ENCODE measurements around the gene GPR171. TPM values are rescaled to one million over a fixed set of nuclear protein-coding genes. Genes with fewer than 3 reads are reported as not detected.
"Not testable (repeated sequence)": the region's sequence is repeated elsewhere in the genome, so short reads cannot be mapped to it uniquely, and the experiment has no call there.

GPR171 gene
- total RNA-seq, 4 donors from 2014 or later = 0.56 TPM; not detected in 3

GRCh38 chr3:151175952-151176351 lies 27.1 kb downstream of the GPR171 start:
- intact Hi-C loops (cut with DNase I; ENCODE audit: low total_unique reads) = no loop called here
- Histone ChIP-seq H3K4me1 (no peaks in the 10 kb centered on the region), H3K4me3 (no peak overlapping the region), H3K27me3 (no peaks in the 10 kb centered on the region), H3K27ac (no peak overlapping the region), H3K36me3 (no peaks in the 10 kb centered on the region), H3K9me3 (no peaks in the 10 kb centered on the region)
- no peak for TF ChIP-seq POLR2A (IDR thresholded peaks at IDR 0.05)
- TF ChIP-seq CTCF (IDR thresholded peaks at IDR 0.05 in 4 of 5, conservative IDR thresholded peaks at IDR 0.05 in 1 of 5) = no peak
- in situ Hi-C loops (cut with MboI; ENCODE audit: low sequenced_read_pairs in 4 of 4) = no loop called here
- no peak for ATAC-seq
- DNase-seq = no peak

GRCh38 chr3:151174351-151174750 lies 28.7 kb downstream of the GPR171 start:
- TF ChIP-seq CTCF (IDR thresholded peaks at IDR 0.05 in 4 of 5, conservative IDR thresholded peaks at IDR 0.05 in 1 of 5) (no peak), POLR2A (IDR thresholded peaks at IDR 0.05) (no peak)

GRCh38 chr3:151171145-151171757 lies 31.8 kb downstream of the GPR171 start:
- DNase-seq (peak; percentile 16 to 38), ATAC-seq (no peak)
- no peak overlapping the region for H3K4me3 ChIP-seq
- H3K9me3 ChIP-seq = no peaks in the 10 kb centered on the region
- H3K36me3 ChIP-seq = no peaks in the 10 kb centered on the region
- in situ Hi-C loops (cut with MboI; ENCODE audit: low sequenced_read_pairs in 4 of 4) = loop anchor here in 1 of 4 donors (5.0 kb wide), 1 partner anchor 56 kb away; no protein-coding TSS in a partner anchor
- peaks cover 14 to 16% of the 10 kb centered on the region in 2 donors for H3K4me1 ChIP-seq
- TF ChIP-seq CTCF (IDR thresholded peaks at IDR 0.05 in 4 of 5, conservative IDR thresholded peaks at IDR 0.05 in 1 of 5) = no peak
- TF ChIP-seq POLR2A (IDR thresholded peaks at IDR 0.05) = no peak
- intact Hi-C loops (cut with DNase I; ENCODE audit: low total_unique reads) = no loop called here
- H3K27ac ChIP-seq = peak overlapping the region; percentile 77 to 86 (median 81)
- H3K27me3 ChIP-seq = no peaks in the 10 kb centered on the region

More at GRCh38 chr3:151174351-151174750, 28.7 kb downstream of the GPR171 start:
- Histone ChIP-seq H3K4me1 (peaks cover 11 to 14% of the 10 kb centered on the region in 2 donors), H3K9me3 (no peaks in the 10 kb centered on the region), H3K27me3 (no peaks in the 10 kb centered on the region), H3K4me3 (no peak overlapping the region), H3K27ac (no peak overlapping the region), H3K36me3 (no peaks in the 10 kb centered on the region)
- DNase-seq (no peak), ATAC-seq (no peak)
- in situ Hi-C loops (cut with MboI; ENCODE audit: low sequenced_read_pairs in 4 of 4) = loop anchor here in 1 of 4 donors (5.0 kb wide), 1 partner anchor 53 kb away; no protein-coding TSS in a partner anchor
- intact Hi-C loops (cut with DNase I; ENCODE audit: low total_unique reads) = no loop called here

GRCh38 chr3:151169948-151170679 lies 32.9 kb downstream of the GPR171 start:
- not testable (repeated sequence) for H3K36me3 ChIP-seq, H3K27me3 ChIP-seq, H3K9me3 ChIP-seq, H3K4me3 ChIP-seq
- H3K27ac ChIP-seq = peak overlapping the region; percentile 77 to 86 (median 81)
- peak in 1 of 2 donors; percentile 28 for ATAC-seq
- intact Hi-C loops (cut with DNase I; ENCODE audit: low total_unique reads) (loop anchor here (5.0 kb wide), 1 partner anchor 157 kb away; the partner anchor contains the start of gene P2RY13), in situ Hi-C loops (cut with MboI; ENCODE audit: low sequenced_read_pairs in 4 of 4) (loop anchor here (5.0 kb wide), 3 partner anchors 57 to 112 kb away; partner anchors contain the start of gene P2RY14 (in 2 of the 4))
- DNase-seq = peak; percentile 20 to 65
- peaks cover 14 to 16% of the 10 kb centered on the region in 2 donors for H3K4me1 ChIP-seq

Measured in gastrocnemius medialis (tissue), 4 donors.